AG10803 (cell line): ENCODE measurements around the gene MYO7B.
A peak's percentile ranks its signal among the peaks of the same experiment; 100 is the strongest.

Experiments
- DNase-seq: peaks from one replicate; pipeline ENCODE4 v3.0.0; 2010; ENCODE audit warnings: low read depth
- H3K4me3 ChIP-seq: 2 replicates; pipeline ENCODE4 v1.5.1; 2011; ENCODE audit warnings: mild to moderate bottlenecking, low read length, control low read depth
- TF ChIP-seq, protein P1 (sequence below): conservative IDR thresholded peaks from 2 replicates; pipeline ENCODE4 v1.5.1; 2011; ENCODE audit warnings: mild to moderate bottlenecking, low read length, control low read depth, inconsistent platforms

MYO7B gene

DNA sequence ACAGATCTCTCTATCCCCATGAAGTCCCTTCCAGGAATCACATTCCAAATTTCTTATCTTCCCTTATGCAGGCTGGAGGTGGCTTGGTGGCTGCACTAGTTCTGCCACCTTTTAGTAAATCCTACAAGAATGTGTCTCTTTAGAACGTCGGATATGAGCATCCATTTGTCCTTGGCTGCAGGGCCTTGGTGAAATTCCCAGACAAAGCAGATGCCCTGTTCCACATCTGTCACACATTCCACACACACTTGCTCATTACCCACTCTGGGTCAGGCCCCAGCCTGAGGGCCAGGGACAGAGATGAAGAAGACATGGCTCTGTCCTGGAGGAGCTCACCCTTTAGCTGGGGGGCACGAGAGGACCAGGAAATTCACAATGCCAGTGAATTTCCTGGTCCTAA is 79.2 kb downstream of the MYO7B start:
- no peak overlapping the region for H3K4me3 ChIP-seq
- DNase-seq, result peak; percentile 88
- TF ChIP-seq, protein P1, sequence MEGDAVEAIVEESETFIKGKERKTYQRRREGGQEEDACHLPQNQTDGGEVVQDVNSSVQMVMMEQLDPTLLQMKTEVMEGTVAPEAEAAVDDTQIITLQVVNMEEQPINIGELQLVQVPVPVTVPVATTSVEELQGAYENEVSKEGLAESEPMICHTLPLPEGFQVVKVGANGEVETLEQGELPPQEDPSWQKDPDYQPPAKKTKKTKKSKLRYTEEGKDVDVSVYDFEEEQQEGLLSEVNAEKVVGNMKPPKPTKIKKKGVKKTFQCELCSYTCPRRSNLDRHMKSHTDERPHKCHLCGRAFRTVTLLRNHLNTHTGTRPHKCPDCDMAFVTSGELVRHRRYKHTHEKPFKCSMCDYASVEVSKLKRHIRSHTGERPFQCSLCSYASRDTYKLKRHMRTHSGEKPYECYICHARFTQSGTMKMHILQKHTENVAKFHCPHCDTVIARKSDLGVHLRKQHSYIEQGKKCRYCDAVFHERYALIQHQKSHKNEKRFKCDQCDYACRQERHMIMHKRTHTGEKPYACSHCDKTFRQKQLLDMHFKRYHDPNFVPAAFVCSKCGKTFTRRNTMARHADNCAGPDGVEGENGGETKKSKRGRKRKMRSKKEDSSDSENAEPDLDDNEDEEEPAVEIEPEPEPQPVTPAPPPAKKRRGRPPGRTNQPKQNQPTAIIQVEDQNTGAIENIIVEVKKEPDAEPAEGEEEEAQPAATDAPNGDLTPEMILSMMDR, result no peak

DNA sequence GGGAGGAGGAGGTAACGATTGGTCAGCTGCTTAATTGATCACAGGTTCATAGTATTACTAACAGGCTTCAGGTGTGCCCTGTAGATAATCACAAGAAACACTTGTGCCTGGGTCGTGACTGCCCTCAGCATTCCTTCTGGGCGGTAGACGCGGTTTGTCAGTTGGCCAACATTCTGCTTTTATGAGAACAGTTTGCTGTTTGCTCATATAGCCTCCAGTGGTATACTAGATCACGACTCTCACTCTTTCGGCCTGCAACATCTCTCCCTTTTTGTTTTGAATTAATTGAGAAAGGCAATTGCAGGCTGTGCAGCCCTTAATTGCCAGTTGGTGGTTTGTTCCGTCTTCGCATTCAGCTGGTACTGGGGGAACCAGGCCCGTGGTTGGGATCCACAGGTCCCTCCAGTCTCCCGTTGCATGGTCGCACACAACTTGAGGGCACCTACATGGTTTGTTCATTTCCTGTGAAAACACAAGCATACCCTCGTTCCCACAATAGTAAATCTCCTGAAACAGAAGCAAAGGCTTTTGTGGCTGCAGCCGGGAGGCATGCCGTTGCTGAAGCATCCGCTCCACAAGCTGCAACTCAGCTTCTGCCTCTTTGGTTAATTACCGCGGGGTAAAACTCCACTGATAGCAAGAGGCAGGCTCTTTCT is 80.2 kb downstream of the MYO7B start:
- peak; percentile 70 for DNase-seq
- H3K4me3 ChIP-seq, result no peak overlapping the region
- TF ChIP-seq, protein P1, result no peak

DNA sequence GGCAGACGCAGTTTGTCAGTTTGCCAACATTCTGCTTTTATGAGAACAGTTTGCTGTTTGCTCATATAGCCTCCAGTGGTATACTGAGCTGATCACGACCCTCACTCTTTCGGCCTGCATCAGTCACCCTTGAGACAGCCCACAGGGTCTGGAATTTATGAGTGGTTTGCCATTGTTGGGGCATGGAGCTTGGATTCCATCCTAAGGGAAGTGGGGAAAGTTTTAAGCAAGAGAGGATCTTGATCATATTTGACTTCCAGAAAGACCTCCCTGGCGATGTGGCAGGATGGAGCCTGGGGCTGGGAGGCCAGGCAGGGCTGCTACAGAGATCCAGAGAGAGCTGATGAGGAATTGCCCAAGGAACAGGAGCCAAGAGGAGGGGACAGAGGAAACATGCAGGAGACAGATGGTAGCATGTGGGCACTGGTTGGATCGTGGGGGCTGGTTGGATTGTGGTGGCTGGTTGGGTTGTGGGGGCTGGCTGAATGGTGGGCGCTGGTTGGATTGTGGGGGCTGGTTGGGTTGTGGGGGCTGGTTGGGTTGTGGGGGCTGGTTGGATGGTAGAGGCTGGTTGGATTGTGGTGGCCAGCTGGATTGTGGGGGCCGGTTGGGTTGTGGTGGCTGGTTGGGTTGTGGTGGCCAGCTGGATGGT is 83.2 kb downstream of the MYO7B start:
- TF ChIP-seq, protein P1, result no peak
- no peak overlapping the region for H3K4me3 ChIP-seq
- DNase-seq, result peak; percentile 16

DNA sequence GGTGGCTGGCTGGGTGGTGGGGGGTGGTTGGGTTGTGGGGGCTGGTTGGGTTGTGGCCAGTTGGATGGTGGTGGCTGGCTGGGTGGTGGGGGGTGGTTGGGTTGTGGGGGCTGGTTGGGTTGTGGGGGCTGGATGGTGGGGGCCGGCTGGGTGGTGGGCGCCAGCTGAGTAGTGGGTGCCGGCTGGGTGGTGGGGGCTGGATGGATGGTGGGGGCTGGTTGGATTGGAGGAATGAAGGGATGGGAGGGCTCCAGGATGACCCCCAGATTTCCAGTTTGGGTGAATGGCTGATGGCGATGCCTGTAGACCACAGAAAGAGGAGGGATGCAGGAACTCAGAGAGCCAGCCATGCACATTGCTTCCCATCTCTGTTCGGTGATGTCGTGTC is 83.7 kb downstream of the MYO7B start:
- TF ChIP-seq, protein P1, result no peak
- no peak for DNase-seq
- H3K4me3 ChIP-seq, result no peak overlapping the region

DNA sequence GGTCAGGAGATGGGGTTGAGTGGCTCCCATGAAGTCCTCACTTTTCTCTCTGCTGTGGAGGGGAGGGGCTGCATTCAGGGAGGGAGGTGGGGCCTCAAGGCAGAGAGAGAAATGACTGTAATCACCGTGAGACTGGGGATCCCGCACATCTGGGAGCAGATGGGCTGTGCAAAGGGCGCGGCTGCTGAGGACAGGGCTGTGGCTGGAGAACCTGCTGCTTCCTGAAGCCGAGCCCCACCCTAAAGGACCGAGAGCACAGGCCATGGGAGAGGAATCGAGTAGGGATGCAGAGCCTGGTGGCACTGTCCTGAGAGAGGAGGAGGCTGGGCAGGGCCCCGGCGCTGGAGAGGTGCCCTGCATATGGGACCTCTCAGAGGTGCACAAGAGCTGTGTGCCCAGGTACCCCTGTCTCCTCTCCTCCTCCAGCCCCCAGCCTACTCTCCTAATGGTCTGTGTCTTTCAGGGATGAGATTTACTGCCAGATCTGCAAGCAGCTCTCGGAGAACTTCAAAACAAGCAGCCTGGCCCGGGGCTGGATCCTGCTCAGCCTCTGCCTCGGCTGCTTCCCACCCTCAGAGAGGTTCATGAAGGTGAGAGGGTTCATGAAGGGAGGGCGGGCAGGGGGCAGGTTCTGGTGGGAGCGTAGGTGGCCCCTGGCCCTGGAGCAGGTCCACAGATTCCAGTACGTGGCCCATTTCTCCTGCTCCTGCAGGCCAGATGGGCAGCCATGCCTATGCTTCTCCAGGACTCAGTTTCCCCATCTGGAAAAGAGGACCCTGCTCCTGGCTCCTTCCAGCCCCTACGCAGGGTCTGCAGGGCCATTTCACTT is 84.6 kb downstream of the MYO7B start:
- no peak for DNase-seq
- no peak overlapping the region for H3K4me3 ChIP-seq
- TF ChIP-seq, protein P1, result no peak

DNA sequence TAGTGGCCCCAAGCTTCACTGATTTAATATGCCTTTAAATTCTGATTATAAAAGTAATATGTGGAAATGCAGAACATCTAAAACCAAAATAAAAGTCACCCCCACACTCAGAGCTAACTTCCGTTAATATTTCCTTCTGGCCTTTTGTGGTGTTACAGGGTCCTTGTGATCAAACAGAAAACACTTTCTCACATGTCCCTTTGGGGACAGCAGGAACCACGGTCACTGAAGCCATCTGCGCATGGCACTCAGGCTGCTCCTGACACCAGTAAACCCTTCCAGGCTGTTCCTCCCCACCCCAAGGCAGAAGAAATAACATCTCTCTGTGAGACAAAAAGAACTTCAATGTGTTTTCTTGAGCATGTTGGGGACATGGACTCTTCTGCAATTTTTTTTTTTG is 85.4 kb downstream of the MYO7B start:
- TF ChIP-seq, protein P1, result no peak
- no peak for DNase-seq
- H3K4me3 ChIP-seq, result no peak overlapping the region
